SIG-M5 treated with dmso at 0.1 percent for 504 hours (cell line): Measurements from ENCODE around the gene HDDC3.
"Not testable (repeated sequence)": the region's sequence is repeated elsewhere in the genome, so short reads cannot be mapped to it uniquely, and the experiment has no call there.

ENCODE experiments used
- DNase-seq: peaks from one replicate; lab custom pipeline; 2025; ENCODE audit not compliant: unreplicated experiment; lab: John Stamatoyannopoulos, UW

HDDC3 gene

GRCh38 chr15:90930861-90931574 is 1.3 kb downstream of the HDDC3 start:
- DNase-seq = no peak

DNA sequence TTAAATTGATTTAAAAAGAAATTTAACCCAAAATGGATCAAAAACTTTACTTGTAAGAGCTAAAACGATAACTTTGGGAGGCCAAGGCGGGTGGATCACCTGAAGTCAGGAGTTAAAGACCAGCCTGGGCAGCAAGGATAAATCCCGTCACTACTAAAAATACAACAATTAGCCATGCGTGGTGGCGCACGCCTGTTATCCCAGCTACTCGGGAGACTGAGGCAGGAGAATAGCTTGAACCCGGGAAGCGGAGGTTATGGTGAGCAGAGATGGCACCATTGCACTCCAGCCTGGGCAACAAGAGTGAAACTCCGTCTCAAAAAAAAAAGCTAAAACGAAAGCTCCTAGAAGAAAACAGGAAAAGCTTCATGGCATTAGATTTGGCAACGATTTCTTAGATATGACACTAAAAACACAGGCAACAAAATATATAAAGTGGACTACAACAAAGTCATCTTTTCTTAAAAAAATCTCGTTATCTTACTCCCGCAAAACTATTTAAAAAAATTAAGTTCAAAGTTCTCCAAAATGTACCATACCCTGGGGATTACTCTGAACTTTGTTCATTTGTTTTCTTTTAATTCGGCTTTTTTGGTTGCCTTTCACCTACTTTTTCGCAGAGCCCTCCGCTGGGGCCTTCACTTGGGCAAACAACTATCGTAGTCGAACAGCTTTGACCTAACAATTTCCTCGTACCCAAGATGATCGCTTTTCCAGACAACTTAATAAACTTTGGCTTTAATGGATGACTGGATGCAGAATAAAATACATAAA is 2.9 kb downstream of the HDDC3 start:
- DNase-seq = no peak

DNA sequence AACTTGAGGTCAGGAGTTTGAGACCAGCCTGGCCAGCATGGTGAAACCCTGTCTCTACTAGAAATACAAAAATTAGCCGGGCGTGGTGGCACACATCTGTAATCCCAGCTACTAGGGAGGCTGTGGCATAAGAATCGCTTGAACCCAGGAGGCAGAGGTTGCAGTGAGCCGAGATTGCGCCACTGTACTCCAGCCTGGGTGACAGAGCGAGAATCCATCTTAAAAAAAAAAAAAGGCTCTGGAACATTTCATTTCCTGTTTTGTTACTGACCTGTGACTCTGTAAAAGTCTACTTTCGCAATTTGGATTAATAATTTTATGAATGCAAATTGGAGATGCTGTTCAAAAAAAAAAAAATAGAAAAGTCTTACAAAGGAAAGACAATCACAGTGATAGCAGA is 4.2 kb downstream of the HDDC3 start:
- peak; percentile 22 for DNase-seq

DNA sequence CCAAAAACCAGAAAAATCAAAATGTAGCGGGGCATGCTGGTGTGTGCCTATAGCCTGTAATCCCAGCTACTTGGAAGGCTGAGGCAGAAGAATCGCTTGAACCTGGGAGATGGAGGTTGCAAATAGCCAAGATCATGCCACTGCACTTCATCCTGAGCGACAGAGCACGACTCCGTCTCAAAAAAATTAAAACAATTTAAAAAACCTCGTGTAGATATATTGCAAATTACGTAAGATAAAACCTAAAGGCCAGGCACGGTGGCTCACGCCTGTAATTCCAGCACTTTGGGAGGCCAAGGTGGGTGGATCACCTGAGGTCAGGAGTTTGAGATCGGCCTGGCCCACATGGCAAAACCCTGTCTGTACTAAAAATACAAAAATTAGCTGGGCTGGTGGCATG is 5.6 kb downstream of the HDDC3 start:
- DNase-seq = not testable (repeated sequence)

DNA sequence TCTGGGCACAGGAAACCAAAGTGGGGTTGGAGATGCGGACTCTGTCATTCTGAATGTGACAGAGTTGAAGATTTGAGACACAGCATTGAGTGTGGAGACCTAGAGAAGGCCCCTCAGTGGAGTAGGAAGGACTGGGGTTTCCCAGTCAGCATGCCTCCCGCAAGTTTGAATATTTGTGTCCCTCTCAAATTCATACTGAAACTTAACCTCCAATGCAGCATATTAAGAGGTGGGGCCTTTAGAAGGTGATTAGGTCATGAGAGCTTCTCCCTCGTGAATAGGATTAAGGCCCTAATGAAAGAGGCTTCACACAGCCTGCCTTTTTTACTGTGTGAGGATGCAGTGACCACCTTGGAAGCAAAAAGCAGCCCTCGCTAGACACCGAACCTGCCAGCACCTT is 8.0 kb downstream of the HDDC3 start:
- DNase-seq = no peak

DNA sequence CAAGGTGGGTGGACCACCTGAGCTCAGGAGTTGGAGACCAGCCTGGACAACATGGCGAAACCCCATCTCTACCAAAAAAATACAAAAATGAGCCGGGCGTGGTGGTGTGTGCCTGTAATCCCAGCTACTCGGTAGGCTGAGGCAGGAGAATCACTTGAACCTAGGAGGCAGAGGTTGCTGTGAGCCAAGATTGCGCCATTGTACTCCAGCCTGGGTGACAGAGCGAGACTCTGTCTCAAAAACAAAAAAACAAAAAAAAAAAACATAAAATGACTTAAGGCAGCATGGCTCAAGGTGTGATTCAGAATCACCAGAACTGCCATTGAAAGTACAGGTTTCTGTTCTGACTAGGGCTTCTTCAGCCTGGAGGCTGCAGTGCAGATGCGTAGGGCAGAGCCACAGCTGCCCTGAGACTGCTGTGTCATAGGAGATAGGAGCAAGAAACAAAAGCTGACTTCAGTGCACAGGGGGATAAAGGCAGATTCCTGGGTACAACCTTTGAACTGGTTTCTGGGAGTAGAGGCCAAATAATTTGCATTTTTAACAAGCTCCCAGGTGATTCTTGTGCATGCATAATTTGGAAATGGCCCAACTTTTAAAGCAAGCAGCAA is 9.5 kb downstream of the HDDC3 start:
- DNase-seq = not testable (repeated sequence)

- DNase-seq = no peak
Observed at GRCh38 chr15:90921887-90922286, 10.5 kb downstream of the HDDC3 start.

GRCh38 chr15:90918835-90919234 is 13.5 kb downstream of the HDDC3 start:
- no peak for DNase-seq

DNA sequence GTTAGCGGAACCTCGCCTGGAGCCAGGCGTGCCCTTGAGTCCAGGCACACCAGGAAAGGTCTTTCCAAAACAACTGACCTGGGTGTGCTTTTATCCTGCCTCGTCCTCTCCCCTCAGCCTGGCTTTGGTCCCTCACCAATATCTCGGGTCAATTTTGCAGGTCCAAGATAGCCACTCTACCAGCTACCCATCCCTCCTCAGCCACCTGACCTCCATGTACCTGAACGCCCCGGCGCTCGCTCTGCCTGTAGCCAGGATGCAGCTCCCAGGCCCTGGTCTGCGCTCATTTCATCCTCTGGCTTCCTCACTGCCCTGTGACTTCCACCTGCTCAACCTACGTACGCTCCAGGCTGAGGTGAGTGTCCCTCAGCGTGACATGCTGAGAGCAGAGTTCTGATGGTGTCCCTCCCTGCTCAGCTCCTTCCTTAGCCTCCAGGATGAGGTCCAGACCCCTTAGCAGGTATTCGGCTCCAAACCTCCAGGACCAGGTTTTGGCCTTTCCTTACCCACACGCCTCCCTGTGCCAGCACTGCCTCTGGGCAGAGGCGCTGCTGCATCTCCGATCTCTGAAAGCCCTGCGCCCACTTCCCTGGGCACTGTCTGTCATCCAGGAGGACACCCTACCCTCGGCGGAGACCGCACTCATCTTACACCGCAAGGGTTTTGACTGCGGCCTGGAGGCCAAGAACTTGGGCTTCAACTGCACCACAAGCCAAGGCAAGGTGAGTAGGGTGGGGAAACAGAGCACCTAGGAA is 14.1 kb downstream of the HDDC3 start:
- no peak for DNase-seq

DNA sequence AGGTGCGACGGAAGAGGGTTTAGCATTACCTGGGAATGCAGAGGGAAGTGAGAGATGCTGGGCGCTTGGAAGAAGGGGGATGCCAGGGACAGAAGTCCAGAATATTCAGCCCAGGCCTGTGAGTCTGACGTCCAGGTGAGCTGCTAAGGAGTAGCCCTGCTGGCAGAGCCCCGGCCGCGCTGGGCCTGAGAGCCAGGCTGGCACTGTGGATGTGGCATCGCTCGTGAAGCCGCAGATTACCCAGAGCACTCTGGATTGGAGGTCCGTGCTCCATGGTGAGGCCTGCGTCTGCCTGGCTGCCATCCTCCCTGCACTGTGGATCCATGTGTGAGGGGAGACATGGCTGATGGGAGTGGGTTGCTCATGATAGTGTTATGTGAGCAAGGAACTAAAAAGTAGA is 14.8 kb downstream of the HDDC3 start:
- DNase-seq = no peak

- DNase-seq = no peak
Observed at GRCh38 chr15:90916461-90916860, 15.9 kb downstream of the HDDC3 start.

DNA sequence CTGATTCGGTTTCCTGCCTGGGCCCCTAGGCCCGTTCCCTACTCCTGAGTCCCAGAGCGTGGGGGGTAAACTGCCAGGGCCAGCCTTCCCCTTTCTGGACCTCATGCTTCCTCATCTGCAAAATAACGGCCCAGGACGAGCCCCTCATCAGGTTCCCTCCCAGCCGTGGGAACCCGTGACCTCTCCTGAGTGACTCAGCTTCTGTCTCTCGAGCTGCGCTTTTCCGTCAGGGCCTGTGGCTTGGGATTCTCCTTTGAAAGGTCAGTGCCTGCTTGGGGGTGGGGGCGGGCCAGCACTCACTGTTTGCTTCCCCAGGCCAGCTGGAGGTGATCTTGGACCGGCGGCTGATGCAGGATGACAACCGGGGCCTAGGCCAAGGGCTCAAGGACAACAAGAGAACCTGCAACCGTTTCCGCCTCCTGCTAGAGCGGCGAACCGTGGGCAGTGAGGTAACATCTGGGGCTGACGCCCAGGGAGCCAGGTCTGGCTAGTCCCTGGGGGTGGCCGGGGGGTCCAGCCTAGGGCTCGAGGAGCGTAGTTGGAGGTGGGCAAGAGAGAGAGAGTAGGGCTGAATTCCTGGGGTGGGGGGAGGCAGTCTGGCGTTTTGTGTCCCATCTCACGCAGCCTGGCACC is 16.4 kb downstream of the HDDC3 start:
- peak; percentile 75 for DNase-seq

GRCh38 chr15:90915216-90915807 is 17.0 kb downstream of the HDDC3 start:
- no peak for DNase-seq

DNA sequence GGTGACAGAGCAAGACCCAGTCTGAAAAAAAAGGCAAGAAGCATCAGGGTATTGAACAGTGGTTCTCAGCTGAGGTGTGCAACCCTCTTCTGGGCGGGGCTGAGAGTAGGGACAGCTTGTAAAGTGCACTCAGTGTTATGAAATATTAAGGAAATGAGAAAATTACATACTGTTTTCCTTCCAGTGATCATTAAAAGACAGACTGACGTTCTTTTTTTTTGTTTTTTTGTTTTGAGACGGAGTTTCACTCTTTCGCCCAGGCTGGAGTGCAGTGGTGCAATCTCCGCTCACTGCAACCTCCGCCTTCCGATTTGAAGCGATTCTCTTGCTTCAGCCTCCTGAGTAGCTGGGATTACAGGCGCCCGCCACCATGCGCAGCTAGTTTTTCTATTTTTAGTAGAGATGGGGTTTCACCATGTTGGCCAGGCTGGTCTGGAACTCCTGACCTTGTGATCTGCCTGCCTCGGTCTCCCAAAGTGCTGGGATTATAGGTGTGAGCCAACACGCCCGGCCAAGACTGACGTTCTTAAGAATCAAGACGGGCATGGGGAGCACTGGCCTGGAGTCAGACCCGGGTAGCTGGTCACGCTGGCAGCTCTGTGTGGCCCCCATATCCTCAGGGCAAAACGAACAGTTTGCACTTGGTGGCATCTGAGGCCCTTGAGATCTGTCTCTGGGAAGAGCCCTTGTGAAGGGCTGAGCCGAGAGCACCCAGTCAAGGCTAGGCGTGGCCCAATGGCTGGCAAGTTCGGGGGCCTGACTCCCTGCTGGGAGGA is 17.9 kb downstream of the HDDC3 start:
- DNase-seq = peak; percentile 73

- DNase-seq = no peak
Observed at GRCh38 chr15:90913398-90913944, 18.9 kb downstream of the HDDC3 start.

- no peak for DNase-seq
Observed at GRCh38 chr15:90912770-90913075, 19.6 kb downstream of the HDDC3 start.

GRCh38 chr15:90911906-90912769 is 20.2 kb downstream of the HDDC3 start:
- no peak for DNase-seq

- no peak for DNase-seq
Observed at GRCh38 chr15:90911302-90911623, 21.1 kb downstream of the HDDC3 start.
